ENCODE measurements around the gene RPAP2. TPM values are rescaled to one million over a fixed set of nuclear protein-coding genes. Genes with fewer than 3 reads are reported as not detected.

RPAP2 gene
- total RNA-seq, 1 donor from 2014 or later: 31.8 TPM

GRCh38 chr1:92439291-92439690 lies 140.4 kb downstream of the RPAP2 start:
- H3K27ac ChIP-seq (ENCODE audit: low read depth, low read length): no peak overlapping the region
- H3K9ac ChIP-seq (ENCODE audit: low read depth in 1 of 3, low read length in 3 of 3): no peak overlapping the region
- peaks cover 0 to 2% (median 0%) of the 10 kb centered on the region in 3 donors for H3K9me3 ChIP-seq (ENCODE audit: control insufficient read depth in 3 of 3, low read length in 3 of 3)
- H3K36me3 ChIP-seq (ENCODE audit: control insufficient read depth in 3 of 3, insufficient read depth in 3 of 3, low read length in 3 of 3): no peaks in the 10 kb centered on the region
- no peaks in the 10 kb centered on the region for H3K27me3 ChIP-seq (ENCODE audit: control insufficient read depth in 3 of 3, insufficient read depth in 3 of 3, low read length in 3 of 3)
- no peak overlapping the region for H3K4me3 ChIP-seq (ENCODE audit: low read length in 3 of 3)
- no peaks in the 10 kb centered on the region for H3K4me1 ChIP-seq (ENCODE audit: control insufficient read depth in 3 of 3, insufficient read depth in 3 of 3, low read length in 3 of 3)

GRCh38 chr1:92441316-92441696 lies 142.4 kb downstream of the RPAP2 start:
- Histone ChIP-seq H3K27ac (ENCODE audit: low read depth, low read length) (no peak overlapping the region), H3K9ac (ENCODE audit: low read depth in 1 of 3, low read length in 3 of 3) (no peak overlapping the region), H3K4me1 (ENCODE audit: control insufficient read depth in 3 of 3, insufficient read depth in 3 of 3, low read length in 3 of 3) (no peaks in the 10 kb centered on the region), H3K9me3 (ENCODE audit: control insufficient read depth in 3 of 3, low read length in 3 of 3) (peaks cover 0 to 2% (median 0%) of the 10 kb centered on the region in 3 donors), H3K27me3 (ENCODE audit: control insufficient read depth in 3 of 3, insufficient read depth in 3 of 3, low read length in 3 of 3) (no peaks in the 10 kb centered on the region), H3K36me3 (ENCODE audit: control insufficient read depth in 3 of 3, insufficient read depth in 3 of 3, low read length in 3 of 3) (no peaks in the 10 kb centered on the region), H3K4me3 (ENCODE audit: low read length in 3 of 3) (no peak overlapping the region)

GRCh38 chr1:92441697-92442342 lies 143.0 kb downstream of the RPAP2 start:
- no peaks in the 10 kb centered on the region for H3K4me1 ChIP-seq (ENCODE audit: control insufficient read depth in 3 of 3, insufficient read depth in 3 of 3, low read length in 3 of 3)
- H3K9me3 ChIP-seq (ENCODE audit: control insufficient read depth in 3 of 3, low read length in 3 of 3): peaks cover 0 to under 1% (median 0%) of the 10 kb centered on the region in 3 donors
- no peak overlapping the region for H3K27ac ChIP-seq (ENCODE audit: low read depth, low read length)
- H3K27me3 ChIP-seq (ENCODE audit: control insufficient read depth in 3 of 3, insufficient read depth in 3 of 3, low read length in 3 of 3): peaks cover 0 to 2% (median 0%) of the 10 kb centered on the region in 3 donors
- no peaks in the 10 kb centered on the region for H3K36me3 ChIP-seq (ENCODE audit: control insufficient read depth in 3 of 3, insufficient read depth in 3 of 3, low read length in 3 of 3)
- H3K4me3 ChIP-seq (ENCODE audit: low read length in 3 of 3): no peak overlapping the region
- no peak overlapping the region for H3K9ac ChIP-seq (ENCODE audit: low read depth in 1 of 3, low read length in 3 of 3)

- Histone ChIP-seq H3K27ac (ENCODE audit: low read depth, low read length) (no peak overlapping the region), H3K9me3 (ENCODE audit: control insufficient read depth in 3 of 3, low read length in 3 of 3) (no peaks in the 10 kb centered on the region), H3K9ac (ENCODE audit: low read depth in 1 of 3, low read length in 3 of 3) (no peak overlapping the region), H3K4me3 (ENCODE audit: low read length in 3 of 3) (no peak overlapping the region), H3K36me3 (ENCODE audit: control insufficient read depth in 3 of 3, insufficient read depth in 3 of 3, low read length in 3 of 3) (no peaks in the 10 kb centered on the region), H3K4me1 (ENCODE audit: control insufficient read depth in 3 of 3, insufficient read depth in 3 of 3, low read length in 3 of 3) (no peaks in the 10 kb centered on the region), H3K27me3 (ENCODE audit: control insufficient read depth in 3 of 3, insufficient read depth in 3 of 3, low read length in 3 of 3) (peaks cover 0 to 2% (median 0%) of the 10 kb centered on the region in 3 donors)
Measured at GRCh38 chr1:92442351-92442750, 143.5 kb downstream of the RPAP2 start.

GRCh38 chr1:92443893-92444292 lies 145.0 kb downstream of the RPAP2 start:
- peaks cover 0 to 2% (median 0%) of the 10 kb centered on the region in 3 donors for H3K27me3 ChIP-seq (ENCODE audit: control insufficient read depth in 3 of 3, insufficient read depth in 3 of 3, low read length in 3 of 3)
- no peaks in the 10 kb centered on the region for H3K4me1 ChIP-seq (ENCODE audit: control insufficient read depth in 3 of 3, insufficient read depth in 3 of 3, low read length in 3 of 3)
- H3K4me3 ChIP-seq (ENCODE audit: low read length in 3 of 3): no peak overlapping the region
- H3K27ac ChIP-seq (ENCODE audit: low read depth, low read length): no peak overlapping the region
- no peaks in the 10 kb centered on the region for H3K36me3 ChIP-seq (ENCODE audit: control insufficient read depth in 3 of 3, insufficient read depth in 3 of 3, low read length in 3 of 3)
- H3K9ac ChIP-seq (ENCODE audit: low read depth in 1 of 3, low read length in 3 of 3): no peak overlapping the region
- H3K9me3 ChIP-seq (ENCODE audit: control insufficient read depth in 3 of 3, low read length in 3 of 3): no peaks in the 10 kb centered on the region

GRCh38 chr1:92444351-92444750 lies 145.5 kb downstream of the RPAP2 start:
- H3K27me3 ChIP-seq (ENCODE audit: control insufficient read depth in 3 of 3, insufficient read depth in 3 of 3, low read length in 3 of 3): peaks cover 0 to 2% (median 0%) of the 10 kb centered on the region in 3 donors
- no peaks in the 10 kb centered on the region for H3K4me1 ChIP-seq (ENCODE audit: control insufficient read depth in 3 of 3, insufficient read depth in 3 of 3, low read length in 3 of 3)
- no peaks in the 10 kb centered on the region for H3K9me3 ChIP-seq (ENCODE audit: control insufficient read depth in 3 of 3, low read length in 3 of 3)
- no peak overlapping the region for H3K27ac ChIP-seq (ENCODE audit: low read depth, low read length)
- H3K4me3 ChIP-seq (ENCODE audit: low read length in 3 of 3): no peak overlapping the region
- no peaks in the 10 kb centered on the region for H3K36me3 ChIP-seq (ENCODE audit: control insufficient read depth in 3 of 3, insufficient read depth in 3 of 3, low read length in 3 of 3)
- no peak overlapping the region for H3K9ac ChIP-seq (ENCODE audit: low read depth in 1 of 3, low read length in 3 of 3)

- Histone ChIP-seq H3K36me3 (ENCODE audit: control insufficient read depth in 3 of 3, insufficient read depth in 3 of 3, low read length in 3 of 3) (no peaks in the 10 kb centered on the region), H3K9me3 (ENCODE audit: control insufficient read depth in 3 of 3, low read length in 3 of 3) (no peaks in the 10 kb centered on the region), H3K4me3 (ENCODE audit: low read length in 3 of 3) (no peak overlapping the region), H3K4me1 (ENCODE audit: control insufficient read depth in 3 of 3, insufficient read depth in 3 of 3, low read length in 3 of 3) (no peaks in the 10 kb centered on the region), H3K27ac (ENCODE audit: low read depth, low read length) (no peak overlapping the region), H3K9ac (ENCODE audit: low read depth in 1 of 3, low read length in 3 of 3) (no peak overlapping the region), H3K27me3 (ENCODE audit: control insufficient read depth in 3 of 3, insufficient read depth in 3 of 3, low read length in 3 of 3) (peaks cover 0 to 2% (median 0%) of the 10 kb centered on the region in 3 donors)
Measured at GRCh38 chr1:92445865-92446264, 147.0 kb downstream of the RPAP2 start.

- Histone ChIP-seq H3K4me1 (ENCODE audit: control insufficient read depth in 3 of 3, insufficient read depth in 3 of 3, low read length in 3 of 3) (no peaks in the 10 kb centered on the region), H3K27me3 (ENCODE audit: control insufficient read depth in 3 of 3, insufficient read depth in 3 of 3, low read length in 3 of 3) (peaks cover 0 to 2% (median 0%) of the 10 kb centered on the region in 3 donors), H3K27ac (ENCODE audit: low read depth, low read length) (no peak overlapping the region), H3K4me3 (ENCODE audit: low read length in 3 of 3) (no peak overlapping the region), H3K36me3 (ENCODE audit: control insufficient read depth in 3 of 3, insufficient read depth in 3 of 3, low read length in 3 of 3) (no peaks in the 10 kb centered on the region), H3K9me3 (ENCODE audit: control insufficient read depth in 3 of 3, low read length in 3 of 3) (no peaks in the 10 kb centered on the region), H3K9ac (ENCODE audit: low read depth in 1 of 3, low read length in 3 of 3) (no peak overlapping the region)
Measured at GRCh38 chr1:92446546-92446945, 147.7 kb downstream of the RPAP2 start.

- Histone ChIP-seq H3K9ac (ENCODE audit: low read depth in 1 of 3, low read length in 3 of 3) (no peak overlapping the region), H3K9me3 (ENCODE audit: control insufficient read depth in 3 of 3, low read length in 3 of 3) (no peaks in the 10 kb centered on the region), H3K27ac (ENCODE audit: low read depth, low read length) (no peak overlapping the region), H3K27me3 (ENCODE audit: control insufficient read depth in 3 of 3, insufficient read depth in 3 of 3, low read length in 3 of 3) (peaks cover 0 to 2% (median 0%) of the 10 kb centered on the region in 3 donors), H3K36me3 (ENCODE audit: control insufficient read depth in 3 of 3, insufficient read depth in 3 of 3, low read length in 3 of 3) (no peaks in the 10 kb centered on the region), H3K4me1 (ENCODE audit: control insufficient read depth in 3 of 3, insufficient read depth in 3 of 3, low read length in 3 of 3) (no peaks in the 10 kb centered on the region), H3K4me3 (ENCODE audit: low read length in 3 of 3) (no peak overlapping the region)
Measured at GRCh38 chr1:92447033-92447681, 148.3 kb downstream of the RPAP2 start.

- peaks cover 0 to 2% (median 0%) of the 10 kb centered on the region in 3 donors for H3K27me3 ChIP-seq (ENCODE audit: control insufficient read depth in 3 of 3, insufficient read depth in 3 of 3, low read length in 3 of 3)
- no peaks in the 10 kb centered on the region for H3K4me1 ChIP-seq (ENCODE audit: control insufficient read depth in 3 of 3, insufficient read depth in 3 of 3, low read length in 3 of 3)
- no peaks in the 10 kb centered on the region for H3K36me3 ChIP-seq (ENCODE audit: control insufficient read depth in 3 of 3, insufficient read depth in 3 of 3, low read length in 3 of 3)
- H3K4me3 ChIP-seq (ENCODE audit: low read length in 3 of 3): no peak overlapping the region
- no peak overlapping the region for H3K27ac ChIP-seq (ENCODE audit: low read depth, low read length)
- no peaks in the 10 kb centered on the region for H3K9me3 ChIP-seq (ENCODE audit: control insufficient read depth in 3 of 3, low read length in 3 of 3)
- no peak overlapping the region for H3K9ac ChIP-seq (ENCODE audit: low read depth in 1 of 3, low read length in 3 of 3)
Measured at GRCh38 chr1:92447976-92448375, 149.1 kb downstream of the RPAP2 start.
